BE2C (cell line): ENCODE data around the gene SINHCAF.
"Not testable (repeated sequence)": the region's sequence is repeated elsewhere in the genome, so short reads cannot be mapped to it uniquely, and the experiment has no call there.

Experiments
- DNase-seq: peaks from one replicate; pipeline ENCODE4 v3.0.0-alpha.2; 2020
- H3K27me3 ChIP-seq: fragments of 250-450 bp; sonication (Bioruptor Pico); 2 replicates; pipeline ENCODE4 v1.5.1; 2020; ENCODE audit warnings: mild to moderate bottlenecking
- H3K36me3 ChIP-seq: fragments of 250-450 bp; sonication (Bioruptor Pico); 2 replicates; pipeline ENCODE4 v1.5.1; 2020; ENCODE audit warnings: mild to moderate bottlenecking
- H3K4me1 ChIP-seq: fragments of 250-450 bp; sonication (Bioruptor Pico); 2 replicates; pipeline ENCODE4 v1.5.1; 2020
- H3K4me3 ChIP-seq: 2 replicates; pipeline ENCODE4 v1.5.1; 2011; ENCODE audit warnings: low read depth, low read length
- H3K9me3 ChIP-seq: fragments of 250-450 bp; sonication (Bioruptor Pico); 2 replicates; pipeline ENCODE4 v1.5.1; 2020
- CTCF ChIP-seq: IDR thresholded peaks from 2 replicates; pipeline ENCODE4 v1.5.1; 2012; ENCODE audit warnings: mild to moderate bottlenecking, low read depth, low read length

Gene SINHCAF

GRCh38 chr12:31248337-31248736, 77.6 kb downstream of the SINHCAF start:
- Histone ChIP-seq H3K9me3 (no peaks in the 10 kb centered on the region), H3K4me3 (no peak overlapping the region), H3K27me3 (no peaks in the 10 kb centered on the region), H3K36me3 (no peaks in the 10 kb centered on the region), H3K4me1 (no peaks in the 10 kb centered on the region)
- no peak for DNase-seq
- TF ChIP-seq CTCF, result no peak

GRCh38 chr12:31246470-31246850, 79.5 kb downstream of the SINHCAF start:
- Histone ChIP-seq H3K9me3 (no peaks in the 10 kb centered on the region), H3K27me3 (no peaks in the 10 kb centered on the region), H3K4me3 (no peak overlapping the region), H3K36me3 (no peaks in the 10 kb centered on the region), H3K4me1 (no peaks in the 10 kb centered on the region)
- no peak for TF ChIP-seq CTCF
- no peak for DNase-seq

- TF ChIP-seq CTCF, result no peak
- Histone ChIP-seq H3K9me3 (no peaks in the 10 kb centered on the region), H3K36me3 (no peaks in the 10 kb centered on the region), H3K27me3 (no peaks in the 10 kb centered on the region), H3K4me3 (no peak overlapping the region), H3K4me1 (no peaks in the 10 kb centered on the region)
- no peak for DNase-seq
These were observed 80.0 kb downstream of the SINHCAF start for GRCh38 chr12:31245822-31246469.

GRCh38 chr12:31242418-31242817, 83.5 kb downstream of the SINHCAF start:
- H3K27me3 ChIP-seq, H3K36me3 ChIP-seq, DNase-seq, H3K9me3 ChIP-seq, H3K4me1 ChIP-seq, H3K4me3 ChIP-seq: not testable (repeated sequence)

GRCh38 chr12:31238764-31239387, 87.1 kb downstream of the SINHCAF start:
- Histone ChIP-seq H3K27me3 (no peaks in the 10 kb centered on the region), H3K4me3 (no peak overlapping the region), H3K9me3 (no peaks in the 10 kb centered on the region), H3K36me3 (no peaks in the 10 kb centered on the region), H3K4me1 (no peaks in the 10 kb centered on the region)
- DNase-seq, result peak; percentile 79
- TF ChIP-seq CTCF, result peak; percentile 80

GRCh38 chr12:31238333-31238732, 87.6 kb downstream of the SINHCAF start:
- not testable (repeated sequence) for DNase-seq, H3K4me3 ChIP-seq, H3K9me3 ChIP-seq, H3K36me3 ChIP-seq, H3K27me3 ChIP-seq, H3K4me1 ChIP-seq

- DNase-seq, result no peak
- no peak overlapping the region for H3K4me3 ChIP-seq
- no peaks in the 10 kb centered on the region for H3K27me3 ChIP-seq
- no peaks in the 10 kb centered on the region for H3K9me3 ChIP-seq
- no peaks in the 10 kb centered on the region for H3K36me3 ChIP-seq
- H3K4me1 ChIP-seq, result no peaks in the 10 kb centered on the region
- no peak for TF ChIP-seq CTCF
These were observed 88.8 kb downstream of the SINHCAF start for GRCh38 chr12:31236998-31237637.
